Activated naive CD4-positive, alpha-beta T cell treated with anti-CD3 and anti-CD28 coated beads, Interleukin-2, amount 50 U/mL, for 16 hours (primary cell): ENCODE results near the gene DYRK1A.
"Not testable (repeated sequence)": the region's sequence is repeated elsewhere in the genome, so short reads cannot be mapped to it uniquely, and the experiment has no call there.

Source experiments
- DNase-seq: peaks from one replicate; pipeline ENCODE4 v3.0.0-alpha.2; 2020

Gene DYRK1A

DNA sequence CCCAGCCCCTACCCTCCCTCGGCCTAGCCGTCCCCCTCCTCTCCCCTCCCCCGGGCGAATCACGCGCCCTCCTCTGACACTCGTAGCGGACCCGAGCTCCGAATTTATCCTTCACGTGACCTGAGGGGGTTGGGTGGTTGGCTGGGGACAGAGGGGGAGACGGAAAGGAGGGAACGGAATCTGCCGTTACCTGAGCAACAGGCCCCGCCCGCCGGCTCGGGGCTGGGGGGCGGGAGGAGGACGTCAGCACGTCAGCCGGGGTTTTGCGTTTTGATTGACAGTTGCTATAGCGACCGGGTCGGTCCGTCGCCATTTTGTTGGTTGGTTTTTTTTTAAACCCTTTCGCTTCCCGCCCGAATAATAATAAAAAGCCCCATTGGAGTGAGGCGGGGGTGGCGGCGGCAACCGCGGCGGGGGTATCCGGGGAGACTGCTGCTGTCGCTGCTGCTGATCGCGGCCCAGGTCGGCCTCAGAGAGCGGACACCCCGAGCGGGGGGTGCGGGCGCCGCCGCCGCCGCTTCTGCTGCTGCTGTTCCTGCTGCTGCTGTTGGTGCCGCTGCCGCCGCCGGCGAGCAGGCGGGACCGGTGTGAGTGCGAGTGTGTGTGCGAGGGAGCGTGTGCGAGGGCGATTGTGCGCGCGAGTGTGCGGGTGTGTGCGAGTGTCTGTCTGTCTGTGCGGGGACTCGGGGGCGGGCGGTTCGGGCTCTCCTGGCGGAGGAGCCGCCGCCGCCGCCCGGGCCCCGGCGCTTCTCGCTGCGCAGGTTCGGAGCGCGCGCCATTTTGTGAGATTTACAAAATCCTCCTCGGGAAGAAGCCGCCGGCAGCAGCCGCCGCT lies at the start of gene DYRK1A:
TSS of gene DYRK1A (plus strand) at position 292 of the 835 bp plus-strand sequence. CDS start 53,602 bp downstream, outside the sequence.
- peak; percentile 98 for DNase-seq

- DNase-seq, result no peak
These were observed 47.0 kb upstream of the DYRK1A start for GRCh38 chr21:37319551-37319950.

GRCh38 chr21:37322084-37322483 lies 44.5 kb upstream of the DYRK1A start:
- DNase-seq, result no peak

GRCh38 chr21:37324558-37324957 lies 42.0 kb upstream of the DYRK1A start:
- DNase-seq, result no peak

DNA sequence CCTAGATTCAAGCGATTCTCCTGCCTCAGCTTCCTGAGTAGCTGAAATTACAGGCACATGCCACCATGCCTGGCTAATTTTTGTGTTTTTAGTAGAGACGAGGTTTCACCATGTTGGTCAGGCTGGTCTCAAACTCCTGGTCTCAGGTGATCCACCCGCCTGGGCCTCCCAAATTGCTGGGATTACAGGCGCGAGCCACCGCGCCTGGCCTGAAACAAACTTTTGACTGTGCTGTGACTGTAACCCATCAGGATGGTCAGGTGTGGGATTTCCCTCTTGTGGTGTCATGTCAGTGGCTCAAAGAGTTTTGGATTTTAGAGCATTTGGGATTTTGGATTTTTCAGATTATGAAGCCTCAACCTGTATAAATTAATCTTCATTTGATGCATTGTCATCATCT lies 38.4 kb upstream of the DYRK1A start:
- DNase-seq, result not testable (repeated sequence)

- no peak for DNase-seq
These were observed 35.2 kb upstream of the DYRK1A start for GRCh38 chr21:37331411-37331810.

GRCh38 chr21:37335053-37335452 lies 31.5 kb upstream of the DYRK1A start:
- DNase-seq, result no peak

DNA sequence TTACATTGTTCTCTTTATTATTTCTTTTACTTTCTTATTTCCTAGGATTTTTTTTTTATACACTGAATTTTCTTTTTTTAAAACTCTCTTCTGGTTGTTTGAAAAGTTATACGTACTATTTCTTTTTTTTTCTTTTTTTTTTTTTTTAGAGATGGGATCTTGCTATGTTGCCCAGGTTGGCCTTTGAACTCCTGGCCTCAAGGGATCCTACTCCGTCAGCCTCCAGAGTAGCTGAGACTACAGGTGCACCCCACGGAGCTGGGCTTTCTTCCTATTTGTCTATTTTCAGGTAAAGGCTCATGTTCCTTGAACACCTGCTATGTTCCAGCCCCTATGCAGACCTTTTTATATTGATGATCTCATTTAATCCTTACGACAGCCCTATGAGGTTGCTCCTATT lies 29.4 kb upstream of the DYRK1A start:
- no peak for DNase-seq

- no peak for DNase-seq
These were observed 28.7 kb upstream of the DYRK1A start for GRCh38 chr21:37337831-37338230.

DNA sequence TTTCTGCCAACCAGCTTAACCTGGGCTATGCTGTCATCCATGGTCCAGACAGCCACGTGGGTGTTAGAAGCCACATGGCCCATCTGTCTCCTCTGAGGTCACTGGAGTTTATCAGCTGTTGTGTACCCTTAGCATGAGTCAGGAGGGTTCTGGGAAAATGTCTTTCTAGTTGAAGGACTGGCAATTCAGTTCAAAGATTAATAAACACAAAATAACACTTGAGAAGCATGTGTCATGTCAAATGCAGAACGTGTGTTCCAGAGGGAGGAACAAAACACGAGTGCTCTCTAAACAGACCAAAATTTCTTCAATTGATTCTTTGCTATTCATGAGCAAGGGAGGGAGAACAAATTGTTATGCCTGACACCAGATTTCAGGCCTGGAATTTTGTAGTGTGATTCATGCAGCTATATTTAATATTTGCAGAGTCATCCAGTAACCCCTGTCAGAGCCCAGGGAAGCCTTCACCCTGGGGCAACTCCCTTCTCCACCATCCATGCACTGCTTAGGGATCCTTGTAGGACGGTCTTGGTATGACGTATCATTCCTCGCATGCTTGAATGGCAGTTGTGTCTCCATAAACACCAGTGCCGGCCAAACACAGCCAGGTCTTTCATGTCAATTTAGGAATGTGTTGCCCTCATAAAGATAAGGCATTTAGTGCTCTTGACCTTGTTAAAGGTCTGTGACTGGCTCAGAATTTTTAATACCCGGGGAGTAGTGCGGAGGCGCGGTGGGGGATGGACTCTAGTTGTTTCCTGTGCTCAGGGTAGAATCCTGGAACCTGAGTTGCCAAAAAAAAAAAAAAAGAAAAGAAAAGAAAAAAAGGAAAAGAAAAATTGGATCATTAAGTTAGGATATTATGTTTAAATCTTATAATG lies 27.7 kb upstream of the DYRK1A start:
- DNase-seq, result no peak

GRCh38 chr21:37339552-37339939 lies 27.0 kb upstream of the DYRK1A start:
- DNase-seq, result no peak

GRCh38 chr21:37341254-37341960 lies 25.2 kb upstream of the DYRK1A start:
- no peak for DNase-seq

DNA sequence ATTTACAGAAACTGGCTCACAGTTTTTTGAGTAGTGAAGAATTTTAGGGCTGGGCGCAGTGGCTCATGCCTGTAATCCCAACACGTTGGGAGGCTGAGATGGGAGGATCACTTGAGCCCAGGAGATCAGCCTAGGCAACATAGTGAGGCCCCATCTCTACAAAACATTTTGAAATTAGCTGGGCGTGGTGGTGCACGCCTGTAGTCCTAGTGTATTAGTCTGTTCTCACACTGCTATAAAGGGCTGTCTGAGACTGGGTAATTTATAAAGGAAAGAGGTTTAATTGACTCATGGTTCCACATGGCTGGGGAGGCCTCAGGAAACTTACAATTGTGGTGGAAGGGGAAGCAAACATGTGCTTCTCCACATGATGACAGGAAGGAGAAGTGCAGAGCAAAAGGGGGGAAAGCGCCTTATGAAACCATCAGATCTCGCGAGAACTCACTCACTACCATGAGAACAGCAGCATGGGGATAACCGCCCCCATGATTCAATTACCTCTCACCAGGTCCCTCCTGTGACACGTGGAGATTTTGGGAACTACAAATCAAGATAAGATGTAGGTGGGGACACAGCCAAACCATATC lies 24.4 kb upstream of the DYRK1A start:
- no peak for DNase-seq

DNA sequence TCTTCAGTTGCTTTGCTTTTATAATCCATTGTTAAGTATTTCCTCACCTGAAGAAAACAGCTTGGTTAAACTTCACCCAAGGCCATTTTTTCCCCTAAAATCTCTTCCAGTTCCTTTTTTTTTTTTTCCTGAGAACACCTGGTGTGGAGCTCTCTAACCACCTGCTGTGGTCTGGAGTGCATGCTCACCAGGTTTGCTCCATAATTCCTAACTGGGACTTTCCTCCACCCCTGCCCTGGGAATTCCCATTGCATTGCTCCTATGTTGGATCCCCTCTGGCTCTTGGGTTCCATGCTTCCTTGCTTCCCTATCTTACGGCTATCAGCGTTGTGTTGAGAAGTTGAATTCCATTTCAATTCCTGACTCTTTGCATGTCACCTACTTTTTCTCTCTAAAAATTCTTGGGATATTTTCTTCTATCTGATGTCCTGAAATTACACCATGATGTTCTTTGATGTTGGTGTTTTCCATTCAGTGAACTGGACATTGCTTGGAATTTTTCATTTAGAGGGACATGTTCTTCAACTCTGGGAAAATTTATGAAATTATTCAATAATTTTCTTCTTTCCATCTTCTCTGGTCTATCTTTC lies 19.6 kb upstream of the DYRK1A start:
- DNase-seq, result no peak

DNA sequence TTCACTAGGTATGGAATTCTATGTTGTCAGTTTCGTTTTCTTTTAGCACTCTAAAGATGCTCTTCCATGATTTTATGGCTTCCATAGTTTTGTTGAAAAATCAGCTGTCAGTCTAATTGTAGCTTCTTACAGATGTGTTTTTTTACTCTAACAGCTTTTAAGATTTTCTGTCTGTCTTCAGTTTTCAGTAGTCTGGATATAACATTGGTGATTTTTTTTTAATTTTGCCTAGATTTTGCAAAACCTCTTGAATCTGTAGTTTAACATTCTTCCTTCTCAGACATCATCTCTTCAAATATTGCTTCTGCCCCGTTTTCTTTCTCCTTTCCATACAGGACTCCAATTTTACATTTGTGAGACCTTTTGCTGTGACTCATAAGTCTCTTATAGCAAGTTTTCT lies 17.9 kb upstream of the DYRK1A start:
- no peak for DNase-seq

GRCh38 chr21:37350472-37350871 lies 16.1 kb upstream of the DYRK1A start:
- DNase-seq, result no peak

- no peak for DNase-seq
These were observed 9.9 kb upstream of the DYRK1A start for GRCh38 chr21:37356706-37357105.

DNA sequence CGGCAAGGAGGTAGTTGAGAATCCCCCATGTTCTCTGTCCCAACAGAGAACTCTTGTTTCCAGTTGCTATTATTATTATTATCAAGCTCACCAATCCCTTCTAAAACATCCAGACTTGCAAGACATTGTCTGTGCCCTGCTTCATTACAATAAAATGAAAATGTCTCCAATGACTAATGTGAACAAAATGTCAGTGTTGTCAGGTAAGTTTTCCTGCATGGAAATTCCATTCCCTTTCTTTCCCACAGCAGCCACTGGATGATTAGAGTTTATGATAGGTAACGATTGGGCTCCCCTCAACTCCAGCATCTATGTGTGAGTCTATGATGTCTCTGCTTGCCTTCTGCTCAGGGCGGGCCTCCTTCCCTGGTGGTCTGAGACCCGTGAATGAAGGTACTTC lies 8.9 kb upstream of the DYRK1A start:
- no peak for DNase-seq

DNA sequence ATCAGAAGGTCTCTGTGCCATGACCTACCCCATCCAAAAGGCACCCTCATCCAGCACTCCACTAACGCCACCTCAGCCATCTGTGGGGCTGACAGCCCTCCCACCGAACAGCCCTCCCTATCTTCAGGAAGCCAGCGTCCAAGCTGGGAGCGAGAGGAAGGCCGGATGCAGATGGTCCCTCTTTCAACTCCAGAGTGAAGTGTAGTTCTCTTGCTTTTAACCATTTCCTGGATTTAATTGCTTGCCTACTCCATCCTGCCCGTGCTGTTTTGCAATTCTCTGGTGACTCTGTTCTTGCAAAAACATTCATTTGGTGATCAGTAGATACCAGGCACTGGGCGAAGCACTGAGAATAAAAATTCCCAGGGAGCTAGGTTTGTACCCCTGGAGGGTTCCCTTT lies 8.2 kb upstream of the DYRK1A start:
- DNase-seq, result no peak

DNA sequence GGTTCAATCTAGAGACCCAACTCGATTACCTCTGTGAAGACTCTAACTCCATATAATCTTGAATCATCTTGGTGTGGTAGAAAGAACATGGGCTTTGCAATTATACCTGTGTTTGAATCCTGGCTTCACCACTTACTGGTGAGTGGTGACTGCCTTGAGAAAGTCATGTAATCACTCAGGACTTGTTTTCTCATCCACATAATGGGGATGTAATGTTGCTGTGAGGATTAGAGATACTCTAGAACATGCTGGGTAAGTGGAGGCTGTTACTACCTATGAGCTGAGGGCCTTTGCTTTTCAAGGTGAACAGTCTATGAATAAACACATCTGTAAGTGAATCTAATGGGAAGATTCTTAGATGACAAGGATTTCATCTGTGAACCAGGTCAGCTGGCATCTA lies 2.6 kb upstream of the DYRK1A start:
- no peak for DNase-seq

GRCh38 chr21:37364722-37365121 lies 1.9 kb upstream of the DYRK1A start:
- no peak for DNase-seq
